Measurements from ENCODE around the gene RHBDD3.

The RHBDD3 gene

GRCh38 chr22:29291215-29291614 is 23.4 kb upstream of the RHBDD3 start:
- TF ChIP-seq ZNF214 (tag by site-specific recombination; IDR thresholded peaks at IDR 0.05; ENCODE audit: borderline replicate concordance) (no peak), RBAK (tag by site-specific recombination; IDR thresholded peaks at IDR 0.05) (no peak), KLF1 (tag by site-specific recombination; IDR thresholded peaks at IDR 0.05) (no peak), ZNF362 (tag by site-specific recombination; IDR thresholded peaks at IDR 0.05) (no peak)
- H3K27ac ChIP-seq (ENCODE audit: extremely low read depth, low read depth, low read length): no peak overlapping the region
- peaks cover 99 to 100% of the 10 kb centered on the region in 2 experiments for H3K36me3 ChIP-seq (ENCODE audit: control insufficient read depth in 2 of 2, insufficient read depth in 1 of 2, low read length in 2 of 2)
- H3K4me1 ChIP-seq (ENCODE audit: control insufficient read depth, insufficient read depth, low read length): no peaks in the 10 kb centered on the region
- no peak overlapping the region for H3K4me3 ChIP-seq (ENCODE audit: low read depth, low read length)
- POLR2A ChIA-PET: interaction anchor here (0.6 kb wide), 1 partner anchor 1222 kb away, joined by 3 read pairs; no protein-coding TSS in a partner anchor
- H3K9me3 ChIP-seq (ENCODE audit: control insufficient read depth, insufficient read depth, low read depth, low read length): no peaks in the 10 kb centered on the region
- CTCF ChIA-PET: interaction anchor here (0.6 kb wide), 1 partner anchor 67 kb away, joined by 4 read pairs; no protein-coding TSS in a partner anchor

GRCh38 chr22:29290061-29290460 is 22.3 kb upstream of the RHBDD3 start:
- ChIA-PET POLR2A (no interaction called here), CTCF (no interaction called here)
- no peaks in the 10 kb centered on the region for H3K9me3 ChIP-seq (ENCODE audit: control insufficient read depth, insufficient read depth, low read depth, low read length)
- no peak overlapping the region for H3K4me3 ChIP-seq (ENCODE audit: low read depth, low read length)
- no peaks in the 10 kb centered on the region for H3K4me1 ChIP-seq (ENCODE audit: control insufficient read depth, insufficient read depth, low read length)
- H3K27ac ChIP-seq (ENCODE audit: extremely low read depth, low read depth, low read length): no peak overlapping the region
- peaks cover 99 to 100% of the 10 kb centered on the region in 2 experiments for H3K36me3 ChIP-seq (ENCODE audit: control insufficient read depth in 2 of 2, insufficient read depth in 1 of 2, low read length in 2 of 2)
- TF ChIP-seq ZNF571 (tag by site-specific recombination; IDR thresholded peaks at IDR 0.05): no peak

- peak overlapping the region; percentile 45; the same call in 1 of the 2 replicates for H3K27ac ChIP-seq (ENCODE audit: extremely low read depth, low read depth, low read length)
- CTCF ChIA-PET: interaction anchor here (0.5 to 2.8 kb wide), 2 partner anchors 12 to 24 kb away, joined by 3 to 6 read pairs; no protein-coding TSS in a partner anchor
- peaks cover 100% of the 10 kb centered on the region in 2 experiments for H3K36me3 ChIP-seq (ENCODE audit: control insufficient read depth in 2 of 2, insufficient read depth in 1 of 2, low read length in 2 of 2)
- H3K9me3 ChIP-seq (ENCODE audit: control insufficient read depth, insufficient read depth, low read depth, low read length): no peaks in the 10 kb centered on the region
- H3K4me1 ChIP-seq (ENCODE audit: control insufficient read depth, insufficient read depth, low read length): no peaks in the 10 kb centered on the region
- no peak overlapping the region for H3K4me3 ChIP-seq (ENCODE audit: low read depth, low read length)
- POLR2A ChIA-PET: interaction anchor here (1.8 kb wide), 1 partner anchor 9 kb away, joined by 4 read pairs; no protein-coding TSS in a partner anchor
- TF ChIP-seq ZSCAN16 (tag by site-specific recombination; IDR thresholded peaks at IDR 0.05): no peak
- TF ChIP-seq ZNF530 (tag by site-specific recombination; IDR thresholded peaks at IDR 0.05; ENCODE audit: low read depth): no peak
- no peak for TF ChIP-seq ZNF561 (tag by site-specific recombination; IDR thresholded peaks at IDR 0.05; ENCODE audit: borderline replicate concordance)
- no peak for TF ChIP-seq REST (tag by site-specific recombination; IDR thresholded peaks at IDR 0.05)
- no peak for TF ChIP-seq ZNF48 (tag by site-specific recombination; IDR thresholded peaks at IDR 0.05)
- TF ChIP-seq ZNF155 (tag by site-specific recombination; IDR thresholded peaks at IDR 0.05): no peak
- TF ChIP-seq ZSCAN23 (tag by site-specific recombination; IDR thresholded peaks at IDR 0.05): no peak
- TF ChIP-seq ZNF26 (tag by site-specific recombination; IDR thresholded peaks at IDR 0.05): no peak
- no peak for TF ChIP-seq GLI4 (tag by site-specific recombination; IDR thresholded peaks at IDR 0.05)
- TF ChIP-seq EGR2 (tag by site-specific recombination; IDR thresholded peaks at IDR 0.05; ENCODE audit: low read depth): no peak
- TF ChIP-seq PRDM6 (tag by site-specific recombination; IDR thresholded peaks at IDR 0.05): no peak
- TF ChIP-seq ZNF19 (tag by site-specific recombination; IDR thresholded peaks at IDR 0.05; ENCODE audit: low read depth): no peak
- TF ChIP-seq ZNF514 (tag by site-specific recombination; IDR thresholded peaks at IDR 0.05): no peak
- no peak for TF ChIP-seq RBAK (tag by site-specific recombination; IDR thresholded peaks at IDR 0.05)
- TF ChIP-seq ZNF830 (tag by site-specific recombination; IDR thresholded peaks at IDR 0.05; ENCODE audit: low read depth): no peak
- TF ChIP-seq TRIM28 (IDR thresholded peaks at IDR 0.05; ENCODE audit: borderline replicate concordance, low read length): no peak
Observed at GRCh38 chr22:29288837-29289236, 21.1 kb upstream of the RHBDD3 start.

All from HEK293 (cell line).